Spleen (tissue), 7 donors: ENCODE measurements around the gene SIDT2.
"Not testable (repeated sequence)": the region's sequence is repeated elsewhere in the genome, so short reads cannot be mapped to it uniquely, and the experiment has no call there.

Source experiments
- POLR2A ChIP-seq, 3 donors: fragments of 450-650 bp; IDR thresholded peaks; one replicate each; pipeline ENCODE4 v1.5.1; 2017; ENCODE audit warnings: antibody characterized with exemption in 3 of 3, mild to moderate bottlenecking in 1 of 3
- TF ChIP-seq, protein P1 (sequence below), 11 experiments: fragments of 200-600 bp in 7 of 11; fragments of 450-650 bp in 4 of 11; sonication (generic) in 4 of 11; IDR thresholded peaks in 8 of 11; conservative IDR thresholded peaks in 3 of 11; 1 replicate in 7 of 11; 2 replicates in 4 of 11; pipeline versions ENCODE4 v1.4.0 to v1.8.0; 2016 to 2021; ENCODE audit warnings: antibody characterized with exemption in 11 of 11, inconsistent platforms in 4 of 11, mild to moderate bottlenecking in 1 of 11
- donor health status: DM: no; HTN: no; CAD: no; lungs with moderate emphysema.
- donor health status: DM: no; HTN: no; CAD: no.
- donor health status: DM: no; HTN: no; CAD: no.

GRCh38 chr11:117134979-117135378, 43.6 kb upstream of the SIDT2 start:
- TF ChIP-seq, protein P1, sequence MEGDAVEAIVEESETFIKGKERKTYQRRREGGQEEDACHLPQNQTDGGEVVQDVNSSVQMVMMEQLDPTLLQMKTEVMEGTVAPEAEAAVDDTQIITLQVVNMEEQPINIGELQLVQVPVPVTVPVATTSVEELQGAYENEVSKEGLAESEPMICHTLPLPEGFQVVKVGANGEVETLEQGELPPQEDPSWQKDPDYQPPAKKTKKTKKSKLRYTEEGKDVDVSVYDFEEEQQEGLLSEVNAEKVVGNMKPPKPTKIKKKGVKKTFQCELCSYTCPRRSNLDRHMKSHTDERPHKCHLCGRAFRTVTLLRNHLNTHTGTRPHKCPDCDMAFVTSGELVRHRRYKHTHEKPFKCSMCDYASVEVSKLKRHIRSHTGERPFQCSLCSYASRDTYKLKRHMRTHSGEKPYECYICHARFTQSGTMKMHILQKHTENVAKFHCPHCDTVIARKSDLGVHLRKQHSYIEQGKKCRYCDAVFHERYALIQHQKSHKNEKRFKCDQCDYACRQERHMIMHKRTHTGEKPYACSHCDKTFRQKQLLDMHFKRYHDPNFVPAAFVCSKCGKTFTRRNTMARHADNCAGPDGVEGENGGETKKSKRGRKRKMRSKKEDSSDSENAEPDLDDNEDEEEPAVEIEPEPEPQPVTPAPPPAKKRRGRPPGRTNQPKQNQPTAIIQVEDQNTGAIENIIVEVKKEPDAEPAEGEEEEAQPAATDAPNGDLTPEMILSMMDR (IDR thresholded peaks at IDR 0.05 in 8 of 11, conservative IDR thresholded peaks at IDR 0.05 in 3 of 11): not testable (repeated sequence)
- not testable (repeated sequence) for TF ChIP-seq POLR2A (IDR thresholded peaks at IDR 0.05)
